CD14-positive monocyte (primary cell): ENCODE measurements around the gene MRPS34. TPM values are rescaled to one million over a fixed set of nuclear protein-coding genes. Genes with fewer than 3 reads are reported as not detected.

Experiments
- DNase-seq, 3 donors: peaks; one replicate each; pipeline ENCODE4 v3.0.0-alpha.2; 2011 to 2022
- H2AFZ ChIP-seq: 2 replicates; pipeline ENCODE4 v1.6.0; 2012; ENCODE audit warnings: mild to moderate bottlenecking, low read depth, low read length, inconsistent platforms; ENCODE audit not compliant: insufficient read depth, poor library complexity, severe bottlenecking
- H3K27ac ChIP-seq, 2 donors: 1 replicate in 1 of 2; 2 replicates in 1 of 2; pipeline ENCODE4 v1.5.1; 2012 to 2013; ENCODE audit warnings: low read length in 2 of 2, control low read depth in 1 of 2, inconsistent platforms in 1 of 2, low read depth in 1 of 2, mild to moderate bottlenecking in 1 of 2
- H3K27me3 ChIP-seq, 2 donors: one replicate each; pipeline versions ENCODE4 v1.6.0 to v1.6.1; 2011 to 2013; ENCODE audit warnings: low read length in 2 of 2; ENCODE audit not compliant: control insufficient read depth in 2 of 2, insufficient read depth in 2 of 2
- H3K36me3 ChIP-seq, 2 donors: replicated peaks in 1 of 2; 1 replicate in 1 of 2; 2 replicates in 1 of 2; pipeline versions ENCODE4 v1.5.1 to v1.6.1; 2012 to 2013; ENCODE audit warnings: low read length in 2 of 2, control low read depth in 1 of 2, inconsistent platforms in 1 of 2, mild to moderate bottlenecking in 1 of 2; ENCODE audit not compliant: insufficient read depth in 2 of 2, control insufficient read depth in 1 of 2
- H3K4me1 ChIP-seq, 2 donors: 1 replicate in 1 of 2; 2 replicates in 1 of 2; pipeline versions ENCODE4 v1.5.1 to v1.6.1; 2012 to 2013; ENCODE audit warnings: low read length in 2 of 2, control low read depth in 1 of 2, inconsistent platforms in 1 of 2, mild to moderate bottlenecking in 1 of 2, moderate library complexity in 1 of 2; ENCODE audit not compliant: insufficient read depth in 2 of 2, control insufficient read depth in 1 of 2
- H3K4me2 ChIP-seq: replicated peaks from 2 replicates; pipeline ENCODE3; 2012; ENCODE audit warnings: low read length, moderate library complexity, mild to moderate bottlenecking; ENCODE audit not compliant: poor library complexity, severe bottlenecking; ENCODE audit errors: extremely low read depth
- H3K4me3 ChIP-seq, 3 experiments: fragments of 200-600 bp in 1 of 3; sonication (generic) in 1 of 3; replicated peaks in 1 of 3; 1 replicate in 2 of 3; 2 replicates in 1 of 3; pipeline ENCODE4 v1.5.1; 2011 to 2013; ENCODE audit warnings: low read length in 3 of 3, mild to moderate bottlenecking in 3 of 3, control low read depth in 2 of 3, low read depth in 2 of 3, inconsistent platforms in 1 of 3, moderate library complexity in 1 of 3
- H3K79me2 ChIP-seq: 2 replicates; pipeline ENCODE4 v1.6.0; 2012; ENCODE audit warnings: mild to moderate bottlenecking, control low read depth, inconsistent platforms, low read length, moderate library complexity; ENCODE audit not compliant: insufficient read depth
- H3K9ac ChIP-seq: 2 replicates; pipeline ENCODE4 v1.6.0; 2017; ENCODE audit warnings: low read length, mild to moderate bottlenecking; ENCODE audit not compliant: insufficient read depth, poor library complexity, severe bottlenecking
- H3K9me3 ChIP-seq, 2 donors: replicated peaks in 1 of 2; 1 replicate in 1 of 2; 2 replicates in 1 of 2; pipeline versions ENCODE4 v1.5.1 to v1.6.1; 2012 to 2013; ENCODE audit warnings: low read length in 2 of 2, control low read depth in 1 of 2; ENCODE audit not compliant: control insufficient read depth in 1 of 2, insufficient read depth in 1 of 2
- H4K20me1 ChIP-seq: 2 replicates; pipeline ENCODE4 v1.6.0; 2012; ENCODE audit warnings: mild to moderate bottlenecking, low read length, control low read depth, moderate library complexity; ENCODE audit not compliant: insufficient read depth
- H3K27ac Mint-ChIP-seq, 7 donors: one replicate each; pipeline ENCODE4 v1.8.0; 2020; ENCODE audit warnings: mild to moderate bottlenecking in 7 of 7, mixed read lengths in 7 of 7, moderate library complexity in 6 of 7, inconsistent platforms in 2 of 7
- H3K27me3 Mint-ChIP-seq, 3 donors: one replicate each; pipeline ENCODE4 v1.8.0; 2021 to 2022; ENCODE audit warnings: low read depth in 3 of 3, mild to moderate bottlenecking in 3 of 3, mixed read lengths in 3 of 3, moderate library complexity in 3 of 3, inconsistent platforms in 1 of 3
- H3K36me3 Mint-ChIP-seq, 2 donors: one replicate each; pipeline ENCODE4 v1.8.0; 2020; ENCODE audit warnings: mixed read lengths in 2 of 2, inconsistent platforms in 1 of 2, mild to moderate bottlenecking in 1 of 2
- H3K4me1 Mint-ChIP-seq: one replicate; pipeline ENCODE4 v1.8.0; 2020; ENCODE audit warnings: mild to moderate bottlenecking, mixed read lengths
- H3K4me3 Mint-ChIP-seq, 2 donors: one replicate each; pipeline ENCODE4 v1.8.0; 2020; ENCODE audit warnings: mild to moderate bottlenecking in 2 of 2, mixed read lengths in 2 of 2, moderate library complexity in 1 of 2
- H3K9me3 Mint-ChIP-seq, 7 donors: one replicate each; pipeline ENCODE4 v1.8.0; 2020 to 2022; ENCODE audit warnings: mixed read lengths in 7 of 7, mild to moderate bottlenecking in 6 of 7, moderate library complexity in 6 of 7, inconsistent platforms in 2 of 7
- WGBS: methylation state at CpG from one replicate; pipeline ENCODE4 v1.1.5; 2013; ENCODE audit warnings: missing lambda C conversion rate; ENCODE audit not compliant: insufficient coverage; 5-methylcytosine and 5-hydroxymethylcytosine counted together
- intact Hi-C, 2 donors: fragments of 100-400 bp; cut with micrococcal nuclease; formaldehyde crosslinking; loops; one replicate each; pipeline versions ENCODE4 v1.15.0 to v1.15.1; 2023
- polyA plus RNA-seq, 3 donors: library from polyadenylated mRNA; depleted of rRNA in 1 of 3; unstranded in 2 of 3; stranded (reverse) in 1 of 3; fragments of 300-500 nt in 2 of 3; fragments of >200 nt in 1 of 3; fragmentation: Illumina TruSeq in 2 of 3; gene quantifications; 1 replicate in 2 of 3; 2 replicates in 1 of 3; pipeline ENCODE4 v1.2.3, GENCODE V29; 2012 to 2021
- TF ChIP-seq, protein P1 (sequence below): fragments of 200-600 bp; IDR thresholded peaks from one replicate; pipeline ENCODE4 v1.8.0; 2022; ENCODE audit warnings: antibody characterized with exemption, mild to moderate bottlenecking

Gene MRPS34
- polyA plus RNA-seq, 3 donors = 34.5 to 137 (median 109) TPM

DNA sequence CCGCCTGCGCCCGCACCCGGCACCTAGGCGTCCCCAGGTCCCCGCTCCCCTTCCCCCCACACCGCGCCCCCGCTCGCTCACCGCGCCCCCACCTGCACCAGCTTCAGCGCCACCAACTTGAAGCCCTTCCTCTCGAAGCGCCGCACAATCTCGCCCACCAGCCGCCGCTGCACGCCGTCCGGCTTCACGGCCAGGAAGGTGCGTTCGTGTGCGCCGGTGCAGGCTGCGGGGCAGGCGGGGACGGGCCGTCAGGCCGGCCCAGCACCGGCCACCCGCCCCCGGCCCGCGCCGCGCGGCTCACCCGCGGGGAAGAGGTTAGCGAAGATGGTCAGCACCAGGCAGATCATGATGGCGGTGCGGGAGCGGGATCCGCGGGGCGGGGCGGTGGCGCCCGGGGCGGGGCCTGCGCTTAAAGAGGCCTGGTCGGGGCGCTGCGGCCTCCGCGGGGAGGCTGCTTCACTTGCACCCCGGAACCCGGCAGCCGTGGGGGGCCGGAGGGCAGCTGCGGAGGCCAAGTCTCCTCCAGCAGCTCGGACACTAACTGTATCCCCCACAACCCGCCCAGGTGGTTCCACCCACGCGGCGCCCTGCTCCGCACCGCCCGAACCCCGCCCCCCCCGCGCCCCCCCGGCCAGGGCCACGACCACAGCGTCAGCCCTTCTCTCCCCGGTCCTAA is 1.6 kb downstream of the MRPS34 start, which contains the start of gene NME3:
Gene NME3, minus strand, starts transcription at position 356 of the 676 bp plus-strand sequence. Its CDS starts 9 bp downstream, at position 347.
- Mint-ChIP-seq H3K9me3 (peaks cover 0 to 2% (median 0%) of the 10 kb centered on the region in 7 donors), H3K27ac (peak within 1 kb of the TSS; percentile 58 to 89 (median 84)), H3K36me3 (peaks cover 17 to 43% of the 10 kb centered on the region in 2 donors), H3K4me1 (peaks cover 28% of the 10 kb centered on the region), H3K4me3 (peak within 1 kb of the TSS; percentile 90 to 94), H3K27me3 (peaks cover 0 to 1% (median 0%) of the 10 kb centered on the region in 3 donors)
- peak within 1 kb of the TSS; percentile 10 to 77 for H3K27ac ChIP-seq
- peaks cover 30 to 45% of the 10 kb centered on the region in 2 donors for H3K4me1 ChIP-seq
- TF ChIP-seq, protein P1, sequence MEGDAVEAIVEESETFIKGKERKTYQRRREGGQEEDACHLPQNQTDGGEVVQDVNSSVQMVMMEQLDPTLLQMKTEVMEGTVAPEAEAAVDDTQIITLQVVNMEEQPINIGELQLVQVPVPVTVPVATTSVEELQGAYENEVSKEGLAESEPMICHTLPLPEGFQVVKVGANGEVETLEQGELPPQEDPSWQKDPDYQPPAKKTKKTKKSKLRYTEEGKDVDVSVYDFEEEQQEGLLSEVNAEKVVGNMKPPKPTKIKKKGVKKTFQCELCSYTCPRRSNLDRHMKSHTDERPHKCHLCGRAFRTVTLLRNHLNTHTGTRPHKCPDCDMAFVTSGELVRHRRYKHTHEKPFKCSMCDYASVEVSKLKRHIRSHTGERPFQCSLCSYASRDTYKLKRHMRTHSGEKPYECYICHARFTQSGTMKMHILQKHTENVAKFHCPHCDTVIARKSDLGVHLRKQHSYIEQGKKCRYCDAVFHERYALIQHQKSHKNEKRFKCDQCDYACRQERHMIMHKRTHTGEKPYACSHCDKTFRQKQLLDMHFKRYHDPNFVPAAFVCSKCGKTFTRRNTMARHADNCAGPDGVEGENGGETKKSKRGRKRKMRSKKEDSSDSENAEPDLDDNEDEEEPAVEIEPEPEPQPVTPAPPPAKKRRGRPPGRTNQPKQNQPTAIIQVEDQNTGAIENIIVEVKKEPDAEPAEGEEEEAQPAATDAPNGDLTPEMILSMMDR = no peak
- H3K9me3 ChIP-seq = no peaks in the 10 kb centered on the region
- no peaks in the 10 kb centered on the region for H3K27me3 ChIP-seq
- DNase-seq = peak; percentile 53 to 61 (median 60)
- peak within 1 kb of the TSS; percentile 78 to 99 (median 89) for H3K4me3 ChIP-seq
- H3K9ac ChIP-seq = peak within 1 kb of the TSS; percentile 84
- intact Hi-C loops = loop anchor here (5.0 to 10.0 kb wide), 4 partner anchors 67 to 349 kb away; partner anchors contain the start of genes CLCN7 (in 1 of the 2), MAPK8IP3 (in 1 of the 2) and UQCC4 (in 1 of the 2)
- H4K20me1 ChIP-seq = peaks cover 74% of the 10 kb centered on the region
- peaks cover 42 to 45% of the 10 kb centered on the region in 2 donors for H3K36me3 ChIP-seq
- H3K79me2 ChIP-seq = peaks cover 41% of the 10 kb centered on the region
- H2AFZ ChIP-seq = peak within 1 kb of the TSS; percentile 92
- peak within 1 kb of the TSS; percentile 100 for H3K4me2 ChIP-seq
- under 1% methylated on average over 66 of the region's 79 CpGs for whole genome bisulfite sequencing

DNA sequence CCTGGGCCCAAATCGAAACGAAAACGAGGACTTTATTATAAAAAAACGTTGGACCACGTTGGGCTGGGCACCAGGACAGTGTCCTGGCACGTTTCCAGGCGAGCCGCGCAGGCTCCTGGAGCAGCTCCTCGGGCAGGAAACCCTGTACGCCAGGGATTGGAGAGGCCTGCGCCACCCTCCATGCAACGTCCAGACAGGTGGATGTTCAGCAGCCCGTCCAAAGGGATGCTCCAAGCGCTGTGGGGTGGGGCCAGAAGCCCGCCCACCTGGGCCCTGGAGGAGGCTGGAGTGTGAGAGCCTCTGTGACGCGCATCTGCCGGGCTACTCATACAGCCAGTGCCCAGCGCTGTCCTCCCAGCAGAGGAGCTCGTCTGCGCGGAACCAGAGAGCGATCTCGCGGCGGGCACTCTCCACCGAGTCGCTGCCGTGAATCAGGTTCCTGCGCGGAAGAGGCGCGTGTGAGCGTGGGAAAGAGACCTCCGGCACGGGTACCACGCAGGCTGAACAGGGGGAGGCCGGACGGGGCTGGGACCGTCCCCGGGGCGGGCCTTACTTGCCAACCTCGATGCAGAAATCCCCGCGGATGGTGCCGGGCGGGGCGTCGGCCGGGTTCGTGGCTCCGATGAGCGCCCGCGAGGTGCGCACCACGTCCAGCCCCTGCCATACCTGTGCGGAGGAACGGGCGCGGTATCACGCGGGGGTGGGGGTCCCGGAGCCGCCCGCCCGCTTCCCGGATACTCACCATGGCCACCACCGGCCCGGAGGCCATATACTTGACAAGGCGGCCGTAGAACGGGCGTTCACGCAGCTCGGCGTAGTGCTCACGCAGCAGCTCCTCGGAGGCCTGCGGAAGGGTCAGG is 2.4 kb downstream of the MRPS34 start:
- H3K36me3 ChIP-seq = peaks cover 43 to 45% of the 10 kb centered on the region in 2 donors
- no peaks in the 10 kb centered on the region for H3K9me3 ChIP-seq
- DNase-seq = no peak
- H3K79me2 ChIP-seq = peaks cover 41% of the 10 kb centered on the region
- H3K36me3 Mint-ChIP-seq = peaks cover 24 to 45% of the 10 kb centered on the region in 2 donors
- H3K27ac Mint-ChIP-seq = peak overlapping the region in 4 of 7 donors; percentile 9 to 66 (median 48)
- peak overlapping the region; percentile 72 for H3K9ac ChIP-seq
- peaks cover 67% of the 10 kb centered on the region for H4K20me1 ChIP-seq
- TF ChIP-seq, protein P1 = no peak
- intact Hi-C loops = loop anchor here (5.0 to 10.0 kb wide), 4 partner anchors 66 to 348 kb away; partner anchors contain the start of genes CLCN7 (in 1 of the 2), MAPK8IP3 (in 1 of the 2) and UQCC4 (in 1 of the 2)
- peaks cover 0 to 2% (median 0%) of the 10 kb centered on the region in 7 donors for H3K9me3 Mint-ChIP-seq
- peak overlapping the region in 1 of 2 donors; percentile 20 for H3K27ac ChIP-seq
- H3K4me2 ChIP-seq = peak overlapping the region; percentile 100
- no peaks in the 10 kb centered on the region for H3K27me3 ChIP-seq
- WGBS = 16% methylated on average over 73 of the region's 81 CpGs
- H3K4me1 ChIP-seq = peaks cover 30 to 45% of the 10 kb centered on the region in 2 donors
- peak overlapping the region; percentile 49 to 99 (median 89) for H3K4me3 ChIP-seq
- peaks cover 0 to 1% (median 0%) of the 10 kb centered on the region in 3 donors for H3K27me3 Mint-ChIP-seq
- H3K4me3 Mint-ChIP-seq = peak overlapping the region; percentile 90 to 94
- peak overlapping the region; percentile 92 for H2AFZ ChIP-seq
- peaks cover 28% of the 10 kb centered on the region for H3K4me1 Mint-ChIP-seq
